SK-N-SH treated with all-trans-retinoic acid at 6 μM for 48 hours (cell line): Measurements from ENCODE around the gene CREBRF.

Experiments
- ARNTL ChIP-seq: fragments of 450-650 bp; formaldehyde crosslinking; IDR thresholded peaks from 2 replicates; pipeline ENCODE4 v1.5.0; 2020; ENCODE audit warnings: low read depth, mild to moderate bottlenecking, moderate library complexity, borderline replicate concordance
- BACH2 ChIP-seq: fragments of 250-450 bp; sonication (Bioruptor Pico); IDR thresholded peaks from 2 replicates; pipeline ENCODE4 v1.9.0; 2021; ENCODE audit warnings: mild to moderate bottlenecking, borderline replicate concordance
- OSR1 ChIP-seq: fragments of 250-450 bp; sonication (Bioruptor Pico); IDR thresholded peaks from 2 replicates; pipeline ENCODE4 v1.8.0; 2022; ENCODE audit warnings: moderate library complexity, mild to moderate bottlenecking, inconsistent platforms
- ZFP30 ChIP-seq: fragments of 450-650 bp; formaldehyde crosslinking; IDR thresholded peaks from 2 replicates; pipeline ENCODE4 v1.5.0; 2022; ENCODE audit warnings: mild to moderate bottlenecking, moderate library complexity
- ZNF565 ChIP-seq: fragments of 450-650 bp; formaldehyde crosslinking; conservative IDR thresholded peaks from 2 replicates; pipeline ENCODE4 v1.5.0; 2020; ENCODE audit warnings: low read depth, mild to moderate bottlenecking, moderate library complexity
- ZNF70 ChIP-seq: fragments of 450-650 bp; formaldehyde crosslinking; IDR thresholded peaks from 2 replicates; pipeline ENCODE4 v1.5.0; 2020; ENCODE audit warnings: mild to moderate bottlenecking, moderate library complexity
- TF ChIP-seq, protein P1 (sequence below): fragments of 250-450 bp; sonication (Bioruptor Pico); IDR thresholded peaks from 2 replicates; pipeline ENCODE4 v1.8.0; 2020; ENCODE audit warnings: mild to moderate bottlenecking, moderate library complexity, borderline replicate concordance

GRCh38 chr5:173138707-173139106, 82.6 kb downstream of the CREBRF start:
- no peak for TF ChIP-seq OSR1 (CRISPR knock-in tag)
- no peak for TF ChIP-seq BACH2 (CRISPR knock-in tag)
- no peak for TF ChIP-seq ZNF565 (CRISPR knock-in tag)
- TF ChIP-seq ZFP30 (CRISPR knock-in tag), result no peak
- TF ChIP-seq, protein P1, sequence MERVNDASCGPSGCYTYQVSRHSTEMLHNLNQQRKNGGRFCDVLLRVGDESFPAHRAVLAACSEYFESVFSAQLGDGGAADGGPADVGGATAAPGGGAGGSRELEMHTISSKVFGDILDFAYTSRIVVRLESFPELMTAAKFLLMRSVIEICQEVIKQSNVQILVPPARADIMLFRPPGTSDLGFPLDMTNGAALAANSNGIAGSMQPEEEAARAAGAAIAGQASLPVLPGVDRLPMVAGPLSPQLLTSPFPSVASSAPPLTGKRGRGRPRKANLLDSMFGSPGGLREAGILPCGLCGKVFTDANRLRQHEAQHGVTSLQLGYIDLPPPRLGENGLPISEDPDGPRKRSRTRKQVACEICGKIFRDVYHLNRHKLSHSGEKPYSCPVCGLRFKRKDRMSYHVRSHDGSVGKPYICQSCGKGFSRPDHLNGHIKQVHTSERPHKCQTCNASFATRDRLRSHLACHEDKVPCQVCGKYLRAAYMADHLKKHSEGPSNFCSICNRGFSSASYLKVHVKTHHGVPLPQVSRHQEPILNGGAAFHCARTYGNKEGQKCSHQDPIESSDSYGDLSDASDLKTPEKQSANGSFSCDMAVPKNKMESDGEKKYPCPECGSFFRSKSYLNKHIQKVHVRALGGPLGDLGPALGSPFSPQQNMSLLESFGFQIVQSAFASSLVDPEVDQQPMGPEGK, result no peak
- TF ChIP-seq ZNF70, result no peak
- no peak for TF ChIP-seq ARNTL (CRISPR knock-in tag)
